Upper lobe of left lung (tissue), 4 donors: ENCODE measurements around the gene PAEP.

Experiments
- POLR2A ChIP-seq, 4 donors: fragments of 450-650 bp; IDR thresholded peaks; one replicate each; pipeline ENCODE4 v1.5.1; 2016 to 2017; ENCODE audit warnings: antibody characterized with exemption in 4 of 4, mild to moderate bottlenecking in 2 of 4
- TF ChIP-seq, protein P1 (sequence below), 6 experiments: fragments of 450-650 bp in 4 of 6; fragments of 200-600 bp in 2 of 6; sonication (generic) in 2 of 6; IDR thresholded peaks; one replicate each; pipeline ENCODE4 v1.5.1; 2016 to 2019; ENCODE audit warnings: antibody characterized with exemption in 6 of 6

DNA sequence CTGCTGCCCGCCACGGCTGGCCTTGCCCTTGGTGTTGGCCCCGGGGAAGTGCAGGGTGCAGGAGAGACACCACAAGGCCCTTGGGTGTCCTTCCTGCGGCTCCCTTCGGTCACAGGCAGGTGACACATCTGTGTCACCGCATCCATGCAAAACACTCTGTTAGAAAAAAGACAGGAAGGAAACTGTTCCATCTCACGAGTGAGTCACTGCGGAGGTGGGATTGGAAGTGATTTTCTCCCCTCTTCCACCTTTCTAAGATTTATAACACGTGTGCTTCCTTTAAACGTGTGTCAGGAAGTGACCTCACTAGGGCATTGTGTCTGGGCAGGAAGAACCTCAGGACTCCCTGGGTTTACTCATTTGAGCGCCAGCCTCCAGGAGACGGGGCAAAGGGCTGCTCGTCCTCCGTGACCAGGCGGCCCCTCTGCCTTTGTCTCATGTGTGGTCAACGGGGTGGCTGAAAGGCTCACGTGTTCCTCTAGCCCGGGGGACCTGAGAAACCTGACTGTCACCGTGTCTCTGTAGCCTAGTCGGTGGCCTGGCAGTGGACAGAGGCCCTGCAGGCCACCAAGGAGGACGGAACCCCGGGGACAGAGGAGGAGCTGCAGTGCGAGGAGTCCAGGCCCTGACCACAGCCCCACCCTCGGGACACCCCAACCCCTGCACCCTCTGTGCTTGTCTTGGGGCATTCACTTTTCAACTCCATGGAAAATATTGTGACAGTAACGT, 45.3 kb upstream of the PAEP start:
- TF ChIP-seq, protein P1, sequence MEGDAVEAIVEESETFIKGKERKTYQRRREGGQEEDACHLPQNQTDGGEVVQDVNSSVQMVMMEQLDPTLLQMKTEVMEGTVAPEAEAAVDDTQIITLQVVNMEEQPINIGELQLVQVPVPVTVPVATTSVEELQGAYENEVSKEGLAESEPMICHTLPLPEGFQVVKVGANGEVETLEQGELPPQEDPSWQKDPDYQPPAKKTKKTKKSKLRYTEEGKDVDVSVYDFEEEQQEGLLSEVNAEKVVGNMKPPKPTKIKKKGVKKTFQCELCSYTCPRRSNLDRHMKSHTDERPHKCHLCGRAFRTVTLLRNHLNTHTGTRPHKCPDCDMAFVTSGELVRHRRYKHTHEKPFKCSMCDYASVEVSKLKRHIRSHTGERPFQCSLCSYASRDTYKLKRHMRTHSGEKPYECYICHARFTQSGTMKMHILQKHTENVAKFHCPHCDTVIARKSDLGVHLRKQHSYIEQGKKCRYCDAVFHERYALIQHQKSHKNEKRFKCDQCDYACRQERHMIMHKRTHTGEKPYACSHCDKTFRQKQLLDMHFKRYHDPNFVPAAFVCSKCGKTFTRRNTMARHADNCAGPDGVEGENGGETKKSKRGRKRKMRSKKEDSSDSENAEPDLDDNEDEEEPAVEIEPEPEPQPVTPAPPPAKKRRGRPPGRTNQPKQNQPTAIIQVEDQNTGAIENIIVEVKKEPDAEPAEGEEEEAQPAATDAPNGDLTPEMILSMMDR (IDR thresholded peaks at IDR 0.05): no peak
- TF ChIP-seq POLR2A (IDR thresholded peaks at IDR 0.05): no peak
